Measurements from ENCODE around the gene PWWP2A. TPM values are rescaled to one million over a fixed set of nuclear protein-coding genes. Genes with fewer than 3 reads are reported as not detected.

Gene PWWP2A
- total RNA-seq, 1 donor from 2014 or later, result 13.3 TPM

DNA sequence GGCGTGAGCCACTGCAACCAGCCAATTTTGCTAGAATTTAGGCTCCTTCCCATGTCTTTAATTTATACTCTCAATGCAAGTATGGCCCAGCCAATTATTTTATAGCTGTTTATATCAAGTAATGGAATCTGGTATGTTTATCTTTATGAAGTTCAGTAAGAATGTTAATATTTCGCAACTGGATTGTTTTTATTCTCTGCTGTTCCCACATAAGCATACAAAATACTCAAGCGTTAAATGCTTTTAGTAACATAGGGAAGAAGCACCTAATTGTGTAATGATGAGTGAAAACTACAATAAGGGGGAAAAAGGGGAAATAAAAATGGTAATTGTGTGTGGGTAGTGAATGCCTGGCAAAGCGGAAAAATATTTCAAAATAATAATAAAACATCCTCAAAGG lies 21.3 kb downstream of the PWWP2A start:
- DNase-seq (ENCODE audit: low read depth), result no peak
- no peak for TF ChIP-seq CTCF (conservative IDR thresholded peaks at IDR 0.05; ENCODE audit: low read depth, low read length)
- no peak overlapping the region for H3K4me3 ChIP-seq (ENCODE audit: low read depth, low read length)

- TF ChIP-seq CTCF (conservative IDR thresholded peaks at IDR 0.05; ENCODE audit: low read depth, low read length), result no peak
- no peak for DNase-seq (ENCODE audit: low read depth)
- no peak overlapping the region for H3K4me3 ChIP-seq (ENCODE audit: low read depth, low read length)
These were observed 23.1 kb downstream of the PWWP2A start for GRCh38 chr5:160096178-160096577.

DNA sequence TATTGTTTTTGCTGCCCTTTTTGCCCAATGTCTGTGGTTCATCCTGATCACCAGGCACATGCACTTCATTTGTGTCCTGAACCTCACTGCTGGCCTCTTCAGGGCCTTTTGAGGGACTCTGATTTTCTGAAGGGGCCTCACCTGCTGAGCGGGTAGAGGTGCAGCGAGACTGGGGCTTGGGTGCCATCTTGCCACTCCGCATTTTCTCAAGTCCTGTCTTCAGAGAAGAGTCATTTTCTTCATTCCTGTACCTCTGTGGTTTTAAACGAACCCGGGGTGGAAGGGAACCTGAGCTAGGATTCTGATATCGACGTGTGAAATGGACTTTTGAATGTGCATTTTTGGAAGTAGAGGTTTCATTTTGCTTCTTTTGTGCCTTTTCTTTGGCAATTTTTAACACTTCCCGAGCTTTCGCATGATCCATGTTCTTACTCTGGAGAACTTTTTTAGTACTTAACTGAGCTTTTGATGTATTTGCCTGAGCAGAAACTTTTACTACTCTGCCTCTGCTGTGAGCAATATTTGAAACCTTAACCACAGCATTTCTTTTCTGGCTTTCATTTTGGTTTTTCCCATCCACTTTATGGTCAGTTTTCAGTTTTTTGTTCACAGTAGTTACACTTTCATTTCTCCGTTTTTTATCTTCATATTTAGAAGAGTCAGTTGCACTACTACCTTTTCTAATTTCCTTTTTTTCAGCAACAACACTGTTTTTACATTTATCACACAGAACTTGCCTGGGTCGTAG lies 26.1 kb downstream of the PWWP2A start:
- TF ChIP-seq CTCF (conservative IDR thresholded peaks at IDR 0.05; ENCODE audit: low read depth, low read length), result no peak
- no peak overlapping the region for H3K4me3 ChIP-seq (ENCODE audit: low read depth, low read length)
- no peak for DNase-seq (ENCODE audit: low read depth)

DNA sequence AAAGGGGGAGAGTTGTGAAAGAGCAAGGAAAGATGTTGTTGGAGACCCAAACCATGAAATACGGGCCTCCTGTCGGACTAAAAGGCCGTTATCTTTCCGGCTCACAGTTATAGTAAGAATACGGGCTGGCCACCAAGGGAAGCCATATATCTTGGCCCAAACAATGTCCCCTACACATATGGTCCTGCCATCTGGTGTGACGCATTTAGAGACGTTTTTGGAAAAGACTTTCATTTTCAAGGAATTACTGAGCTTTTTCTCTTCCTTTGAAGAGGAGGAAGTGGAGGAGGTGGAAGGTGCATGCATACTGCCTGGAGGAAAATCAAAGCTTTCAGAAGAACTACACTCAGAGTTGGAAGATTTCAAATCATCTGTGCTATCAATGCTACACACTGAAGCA lies 26.7 kb downstream of the PWWP2A start:
- TF ChIP-seq CTCF (conservative IDR thresholded peaks at IDR 0.05; ENCODE audit: low read depth, low read length), result no peak
- DNase-seq (ENCODE audit: low read depth), result no peak
- no peak overlapping the region for H3K4me3 ChIP-seq (ENCODE audit: low read depth, low read length)

GRCh38 chr5:160090059-160090458 lies 29.2 kb downstream of the PWWP2A start:
- no peak for TF ChIP-seq CTCF (conservative IDR thresholded peaks at IDR 0.05; ENCODE audit: low read depth, low read length)
- DNase-seq (ENCODE audit: low read depth), result no peak
- H3K4me3 ChIP-seq (ENCODE audit: low read depth, low read length), result no peak overlapping the region

GRCh38 chr5:160089531-160089930 lies 29.7 kb downstream of the PWWP2A start:
- no peak for TF ChIP-seq CTCF (conservative IDR thresholded peaks at IDR 0.05; ENCODE audit: low read depth, low read length)
- H3K4me3 ChIP-seq (ENCODE audit: low read depth, low read length), result no peak overlapping the region
- DNase-seq (ENCODE audit: low read depth), result no peak

GRCh38 chr5:160088805-160089204 lies 30.4 kb downstream of the PWWP2A start:
- DNase-seq (ENCODE audit: low read depth), result no peak
- no peak for TF ChIP-seq CTCF (conservative IDR thresholded peaks at IDR 0.05; ENCODE audit: low read depth, low read length)

More at GRCh38 chr5:160088805-160089204, 30.4 kb downstream of the PWWP2A start:
- no peak overlapping the region for H3K4me3 ChIP-seq (ENCODE audit: low read depth, low read length)

Data from epithelial cell of proximal tubule (primary cell).